H1 (cell line): ENCODE data around the gene ABCC4. TPM values are rescaled to one million over a fixed set of nuclear protein-coding genes. Genes with fewer than 3 reads are reported as not detected.

Experiments
- CTCF ChIA-PET: fragments of 300-600 bp; sonication (Branson Sonifier 250); formaldehyde crosslinking; loops from one replicate; lab custom pipeline; 2021; ENCODE audit not compliant: partially characterized antibody; lab: Charles Lee
- POLR2A ChIA-PET: fragments of 300-600 bp; sonication (Branson Sonifier 250); formaldehyde crosslinking; loops from one replicate; lab custom pipeline; 2021; ENCODE audit warnings: inconsistent platforms; ENCODE audit not compliant: partially characterized antibody; lab: Charles Lee
- DNase-seq, 2 experiments: peaks; one replicate each; pipeline versions ENCODE4 v3.0.0 to v3.0.0-alpha.2; 2010 to 2022; ENCODE audit warnings: low spot score in 2 of 2, low read depth in 1 of 2, mixed read lengths in 1 of 2
- FAIRE-seq: peaks from 2 replicates; lab custom pipeline; 2011; peaks lifted over from hg19 to GRCh38; lab: Jason Lieb, UNC
- H2AFZ ChIP-seq: 2 replicates; pipeline ENCODE4 v1.8.1; 2012; ENCODE audit warnings: low read length, inconsistent platforms
- H2AK5ac ChIP-seq: 2 replicates; pipeline ENCODE4 v1.6.1; 2013; ENCODE audit warnings: low read depth, low read length
- H2BK120ac ChIP-seq: replicated peaks from 2 replicates; pipeline ENCODE3; 2013; ENCODE audit warnings: low read depth, low read length, inconsistent platforms
- H2BK12ac ChIP-seq: 2 replicates; pipeline ENCODE4 v1.6.1; 2013; ENCODE audit warnings: low read depth, low read length
- H2BK15ac ChIP-seq: 2 replicates; pipeline ENCODE4 v1.6.1; 2013; ENCODE audit warnings: low read length
- H2BK20ac ChIP-seq: 2 replicates; pipeline ENCODE4 v1.6.1; 2013; ENCODE audit warnings: low read length
- H2BK5ac ChIP-seq: 2 replicates; pipeline ENCODE4 v1.6.1; 2013; ENCODE audit warnings: low read depth, low read length
- H3K14ac ChIP-seq: 2 replicates; pipeline ENCODE4 v1.6.1; 2013; ENCODE audit warnings: inconsistent platforms; ENCODE audit not compliant: insufficient read length
- H3K18ac ChIP-seq: 2 replicates; pipeline ENCODE4 v1.6.1; 2013; ENCODE audit warnings: low read length; ENCODE audit errors: extremely low read depth
- H3K23ac ChIP-seq: 2 replicates; pipeline ENCODE4 v1.6.1; 2013; ENCODE audit warnings: inconsistent platforms; ENCODE audit not compliant: insufficient read length
- H3K23me2 ChIP-seq: 2 replicates; pipeline ENCODE4 v1.6.1; 2013; ENCODE audit warnings: low read depth, low read length
- H3K27ac ChIP-seq: 2 replicates; pipeline ENCODE4 v1.6.1; 2011; ENCODE audit warnings: low read depth, low read length, inconsistent platforms
- H3K27me3 ChIP-seq, 4 experiments: replicated peaks in 1 of 4; 1 replicate in 1 of 4; 2 replicates in 3 of 4; pipeline versions ENCODE4 v1.6.1 to v1.8.1; 2011 to 2013; ENCODE audit warnings: low read length in 3 of 4, mild to moderate bottlenecking in 3 of 4, inconsistent platforms in 2 of 4, mixed read lengths in 2 of 4, moderate library complexity in 1 of 4; ENCODE audit not compliant: control insufficient read depth in 3 of 4, insufficient read depth in 3 of 4; ENCODE audit errors: extremely low read depth in 1 of 4
- H3K36me3 ChIP-seq, 4 experiments: 2 replicates each; pipeline versions ENCODE4 v1.6.1 to v1.8.1; 2011 to 2013; ENCODE audit warnings: mild to moderate bottlenecking in 4 of 4, low read length in 3 of 4, moderate library complexity in 2 of 4, control low read depth in 1 of 4, inconsistent platforms in 1 of 4; ENCODE audit not compliant: insufficient read depth in 4 of 4, control insufficient read depth in 2 of 4
- H3K4ac ChIP-seq: replicated peaks from 2 replicates; pipeline ENCODE3; 2013; ENCODE audit warnings: low read length, low read depth, mixed read lengths, inconsistent platforms; ENCODE audit not compliant: insufficient read length
- H3K4me1 ChIP-seq, 4 experiments: replicated peaks in 1 of 4; 1 replicate in 1 of 4; 2 replicates in 3 of 4; pipeline versions ENCODE4 v1.6.1 to v1.8.1; 2011 to 2013; ENCODE audit warnings: low read length in 3 of 4, inconsistent platforms in 2 of 4, mixed read lengths in 1 of 4; ENCODE audit not compliant: insufficient read depth in 4 of 4, control insufficient read depth in 3 of 4
- H3K4me2 ChIP-seq, 2 experiments: 2 replicates each; pipeline versions ENCODE4 v1.6.1 to v1.8.1; 2011 to 2013; ENCODE audit warnings: low read depth in 2 of 2, low read length in 2 of 2, control low read depth in 1 of 2, inconsistent platforms in 1 of 2, mild to moderate bottlenecking in 1 of 2; ENCODE audit not compliant: insufficient read depth in 1 of 2
- H3K4me3 ChIP-seq, 4 experiments: fragments of 200-600, 300-600 bp in 1 of 4; sonication (generic), shearing (Covaris generic), sonication (Bioruptor Twin) in 1 of 4; 2 replicates each; pipeline versions ENCODE4 v1.5.1 to v1.8.1; 2011 to 2016; ENCODE audit warnings: low read length in 4 of 4, low read depth in 3 of 4, control low read depth in 2 of 4, inconsistent platforms in 2 of 4, mild to moderate bottlenecking in 2 of 4, mixed read lengths in 1 of 4, moderate library complexity in 1 of 4; ENCODE audit not compliant: insufficient read depth in 2 of 4; ENCODE audit errors: extremely low read depth in 1 of 4
- H3K56ac ChIP-seq: replicated peaks from 2 replicates; pipeline ENCODE3; 2013; ENCODE audit warnings: low read depth, mild to moderate bottlenecking, mixed read lengths, low read length, inconsistent platforms; ENCODE audit not compliant: insufficient read length
- H3K79me1 ChIP-seq: 2 replicates; pipeline ENCODE4 v1.6.1; 2013; ENCODE audit warnings: low read depth, low read length, control low read depth
- H3K79me2 ChIP-seq, 2 experiments: 2 replicates each; pipeline versions ENCODE4 v1.6.1 to v1.8.1; 2012 to 2013; ENCODE audit warnings: low read length in 2 of 2, mild to moderate bottlenecking in 2 of 2, inconsistent platforms in 1 of 2; ENCODE audit not compliant: insufficient read depth in 2 of 2, control insufficient read depth in 1 of 2
- H3K9ac ChIP-seq, 4 experiments: replicated peaks in 1 of 4; 1 replicate in 1 of 4; 2 replicates in 3 of 4; pipeline versions ENCODE4 v1.6.1 to v1.8.1; 2011 to 2013; ENCODE audit warnings: low read depth in 3 of 4, low read length in 3 of 4, control low read depth in 2 of 4, mild to moderate bottlenecking in 2 of 4, moderate library complexity in 2 of 4, inconsistent platforms in 1 of 4; ENCODE audit errors: extremely low read depth in 1 of 4
- H3K9me3 ChIP-seq, 2 experiments: 2 replicates each; pipeline versions ENCODE4 v1.6.1 to v1.8.1; 2012 to 2013; ENCODE audit warnings: mild to moderate bottlenecking in 2 of 2, moderate library complexity in 2 of 2, control low read depth in 1 of 2, inconsistent platforms in 1 of 2, low read depth in 1 of 2, low read length in 1 of 2, mixed read lengths in 1 of 2; ENCODE audit not compliant: insufficient read depth in 2 of 2
- H4K20me1 ChIP-seq, 2 experiments: replicated peaks in 1 of 2; 2 replicates each; pipeline versions ENCODE3 to v1.8.1; 2011 to 2013; ENCODE audit warnings: inconsistent platforms in 2 of 2, low read length in 2 of 2, mild to moderate bottlenecking in 1 of 2; ENCODE audit not compliant: insufficient read depth in 2 of 2, control insufficient read depth in 1 of 2
- H4K5ac ChIP-seq: 2 replicates; pipeline ENCODE4 v1.6.1; 2013; ENCODE audit warnings: low read length, low read depth, mixed read lengths, inconsistent platforms; ENCODE audit not compliant: insufficient read length
- H4K8ac ChIP-seq: 2 replicates; pipeline ENCODE4 v1.8.0; 2013; ENCODE audit warnings: mild to moderate bottlenecking, moderate library complexity, low read length, inconsistent platforms; ENCODE audit not compliant: insufficient read depth; ENCODE audit errors: extremely low read depth
- H4K91ac ChIP-seq: replicated peaks from 2 replicates; pipeline ENCODE3; 2013; ENCODE audit warnings: low read length, mixed read lengths, inconsistent platforms; ENCODE audit not compliant: insufficient read length
- SP4 ChIP-seq: IDR thresholded peaks from 2 replicates; pipeline ENCODE4 v1.6.1; 2012; ENCODE audit warnings: low read length, inconsistent platforms
- WGBS, 2 experiments: shearing (Covaris generic) in 1 of 2; methylation state at CpG; one replicate each; pipeline versions ENCODE4 v1.1.6 to v1.1.7; 2013 to 2015; ENCODE audit warnings: low lambda C conversion rate in 2 of 2, mixed read lengths in 2 of 2, inconsistent platforms in 1 of 2, low coverage in 1 of 2, missing lambda C conversion rate in 1 of 2; ENCODE audit not compliant: insufficient replicate concordance in 2 of 2, insufficient coverage in 1 of 2, insufficient read length in 1 of 2; ENCODE audit errors: extremely low coverage in 1 of 2, missing lambda C conversion rate in 1 of 2; 5-methylcytosine and 5-hydroxymethylcytosine counted together
- polyA plus RNA-seq, 7 experiments: library from polyadenylated mRNA; depleted of rRNA in 3 of 7; stranded (reverse) in 5 of 7; unstranded in 2 of 7; fragments of >200 nt in 5 of 7; fragments of 200-250 nt in 2 of 7; gene quantifications; 1 replicate in 5 of 7; 2 replicates in 1 of 7; 4 replicates in 1 of 7; pipeline versions ENCODE4 v1.2.1 to v1.2.3, GENCODE V29; 2011 to 2013; ENCODE audit warnings: missing spikeins in 2 of 7, mixed read lengths in 2 of 7
- total RNA-seq: library from RNA; stranded (reverse); fragmentation: NEBNext Ultra II Directional; extraction: Animal tissue kit (Norgen Biotek cat#: 25700); gene quantifications from 2 replicates; pipeline ENCODE4 v1.2.1, GENCODE V29; 2021

The ABCC4 gene
- total and polyA plus RNA-seq, 2 of the 8 experiments (the other 6 are each of a cell fraction or from before 2014, with no cell fraction given) = 4.0 to 14.1 TPM

DNA sequence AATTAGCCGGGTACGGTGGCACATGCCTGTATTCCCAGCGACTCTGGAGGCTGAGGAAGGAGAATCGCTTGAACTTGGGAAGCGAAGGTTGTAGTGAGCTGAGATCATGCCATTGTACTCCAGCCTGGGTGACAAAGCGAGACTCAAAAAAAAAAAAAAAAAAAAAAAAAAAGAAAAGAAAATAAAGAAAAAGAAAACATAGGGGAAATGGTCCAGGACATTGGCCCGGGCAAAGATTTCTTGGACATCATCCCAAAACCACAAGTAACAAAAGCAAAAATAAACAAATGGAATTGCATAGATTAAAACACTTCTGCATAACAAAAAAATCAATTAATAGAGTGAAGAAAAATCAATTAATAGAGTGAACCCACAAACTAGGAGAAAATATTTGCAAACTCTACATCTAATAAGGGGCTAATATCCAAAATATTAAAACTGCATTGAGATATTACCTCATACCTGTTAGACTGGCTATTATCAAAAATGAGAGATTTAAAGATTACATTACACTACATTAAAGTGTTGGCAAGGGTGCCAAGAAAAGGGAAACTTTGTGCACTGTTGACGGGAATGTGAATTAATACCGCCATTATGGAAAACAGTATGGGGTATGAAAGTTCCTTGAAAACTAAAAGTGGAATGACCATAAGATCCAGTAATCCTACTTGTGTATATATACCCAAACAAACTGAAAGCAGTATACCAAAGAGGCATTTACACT lies 18.5 kb upstream of the ABCC4 start:
- H3K9me3 ChIP-seq = no peaks in the 10 kb centered on the region
- no peak overlapping the region for H3K18ac ChIP-seq
- no peak overlapping the region for H3K4me3 ChIP-seq
- H3K27ac ChIP-seq = no peak overlapping the region
- H2BK20ac ChIP-seq = no peak overlapping the region
- no peaks in the 10 kb centered on the region for H3K27me3 ChIP-seq
- POLR2A ChIA-PET = no interaction called here
- H3K79me1 ChIP-seq = no peaks in the 10 kb centered on the region
- H3K56ac ChIP-seq = no peak overlapping the region
- no peak overlapping the region for H2BK12ac ChIP-seq
- no peaks in the 10 kb centered on the region for H3K4me1 ChIP-seq
- no peak overlapping the region for H2BK120ac ChIP-seq
- CTCF ChIA-PET = interaction anchor here (1.2 to 1.9 kb wide), 3 partner anchors 14 to 131 kb away, joined by 3 to 7 read pairs (median 3); no protein-coding TSS in a partner anchor
- no peak overlapping the region for H2BK5ac ChIP-seq
- H2AFZ ChIP-seq = no peak overlapping the region
- 88% methylated on average over 7 of the region's 9 CpGs; no CpG with 5 or more reads in 1 of the 2 experiments for whole genome bisulfite sequencing, 2 experiments
- no peaks in the 10 kb centered on the region for H3K79me2 ChIP-seq
- no peak overlapping the region for H3K4me2 ChIP-seq
- H3K36me3 ChIP-seq = no peaks in the 10 kb centered on the region
- H4K8ac ChIP-seq = no peak overlapping the region
- no peak for FAIRE-seq
- no peaks in the 10 kb centered on the region for H4K20me1 ChIP-seq
- H3K23me2 ChIP-seq = no peaks in the 10 kb centered on the region
- H3K9ac ChIP-seq = no peak overlapping the region
- no peak overlapping the region for H3K4ac ChIP-seq
- H4K5ac ChIP-seq = no peak overlapping the region
- H4K91ac ChIP-seq = no peak overlapping the region
- H3K23ac ChIP-seq = no peak overlapping the region
- no peak for TF ChIP-seq SP4
- no peak overlapping the region for H2BK15ac ChIP-seq
- H3K14ac ChIP-seq = no peak overlapping the region
- H2AK5ac ChIP-seq = no peak overlapping the region
- DNase-seq = no peak
